Fibroblast of pulmonary artery (primary cell): ENCODE results near the gene SLCO3A1.

Experiments used
- DNase-seq: peaks from one replicate; pipeline ENCODE4 v3.0.0-alpha.2; 2010; ENCODE audit warnings: low read depth
- H3K4me3 ChIP-seq: replicated peaks from 2 replicates; pipeline ENCODE4 v1.5.1; 2011; ENCODE audit warnings: low read depth, mild to moderate bottlenecking, control low read depth, low read length, moderate library complexity
- TF ChIP-seq, protein P1 (sequence below): IDR thresholded peaks from 2 replicates; pipeline ENCODE4 v1.5.1; 2011; ENCODE audit warnings: mild to moderate bottlenecking, control low read depth, low read length, inconsistent platforms; ENCODE audit errors: missing control alignments

Gene SLCO3A1

DNA sequence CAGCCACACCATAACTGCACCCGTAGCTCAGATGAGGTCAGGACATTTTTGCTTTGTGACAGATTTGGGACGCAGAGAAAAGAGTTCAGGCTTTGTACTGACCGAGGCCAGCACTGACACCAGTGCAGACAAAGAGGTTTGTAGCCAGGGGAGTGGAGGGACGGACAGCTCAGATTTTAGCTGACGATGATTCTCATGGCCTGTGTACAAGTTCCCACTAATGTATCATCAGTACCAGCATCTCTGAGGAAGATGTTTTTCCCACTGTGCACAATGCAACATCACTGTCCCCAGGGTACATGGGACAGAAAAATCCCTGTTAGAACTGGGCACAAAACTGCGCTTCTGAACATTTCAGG lies 112.7 kb downstream of the SLCO3A1 start:
- no peak for DNase-seq
- TF ChIP-seq, protein P1, sequence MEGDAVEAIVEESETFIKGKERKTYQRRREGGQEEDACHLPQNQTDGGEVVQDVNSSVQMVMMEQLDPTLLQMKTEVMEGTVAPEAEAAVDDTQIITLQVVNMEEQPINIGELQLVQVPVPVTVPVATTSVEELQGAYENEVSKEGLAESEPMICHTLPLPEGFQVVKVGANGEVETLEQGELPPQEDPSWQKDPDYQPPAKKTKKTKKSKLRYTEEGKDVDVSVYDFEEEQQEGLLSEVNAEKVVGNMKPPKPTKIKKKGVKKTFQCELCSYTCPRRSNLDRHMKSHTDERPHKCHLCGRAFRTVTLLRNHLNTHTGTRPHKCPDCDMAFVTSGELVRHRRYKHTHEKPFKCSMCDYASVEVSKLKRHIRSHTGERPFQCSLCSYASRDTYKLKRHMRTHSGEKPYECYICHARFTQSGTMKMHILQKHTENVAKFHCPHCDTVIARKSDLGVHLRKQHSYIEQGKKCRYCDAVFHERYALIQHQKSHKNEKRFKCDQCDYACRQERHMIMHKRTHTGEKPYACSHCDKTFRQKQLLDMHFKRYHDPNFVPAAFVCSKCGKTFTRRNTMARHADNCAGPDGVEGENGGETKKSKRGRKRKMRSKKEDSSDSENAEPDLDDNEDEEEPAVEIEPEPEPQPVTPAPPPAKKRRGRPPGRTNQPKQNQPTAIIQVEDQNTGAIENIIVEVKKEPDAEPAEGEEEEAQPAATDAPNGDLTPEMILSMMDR = no peak
- no peak overlapping the region for H3K4me3 ChIP-seq

DNA sequence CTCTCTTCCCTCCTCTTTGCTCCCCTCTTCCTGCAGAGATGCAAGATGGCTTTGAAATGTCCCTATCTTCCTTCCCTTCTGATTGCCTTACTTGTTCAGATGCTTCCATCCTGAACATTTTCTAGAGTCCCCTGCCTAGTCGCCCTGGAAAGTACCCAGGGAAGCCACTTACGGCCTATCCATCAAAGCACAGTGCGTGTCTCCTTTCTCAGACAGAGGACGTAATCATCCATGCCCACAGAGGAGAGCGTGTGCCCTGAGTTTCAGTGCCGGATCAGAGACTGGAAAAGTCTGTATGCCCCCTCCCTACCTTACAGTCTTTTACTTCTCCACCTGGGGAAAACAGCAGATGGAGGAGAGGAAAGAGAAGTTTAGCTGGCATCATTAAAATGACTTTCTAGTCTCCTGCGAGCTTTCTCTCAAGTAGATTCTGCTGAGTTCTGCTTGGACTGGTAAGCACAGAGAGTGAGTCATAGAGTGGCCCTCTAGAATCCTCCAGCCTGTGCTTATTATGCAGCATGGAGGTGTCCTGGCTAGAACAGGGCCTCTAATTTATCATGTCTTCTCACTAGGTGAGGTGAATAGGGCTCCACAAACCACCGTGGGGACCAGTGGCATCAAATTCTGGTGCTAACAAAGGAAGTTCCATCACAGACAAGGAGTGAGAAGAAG lies 114.6 kb downstream of the SLCO3A1 start:
- no peak for DNase-seq
- TF ChIP-seq, protein P1 = no peak
- no peak overlapping the region for H3K4me3 ChIP-seq

DNA sequence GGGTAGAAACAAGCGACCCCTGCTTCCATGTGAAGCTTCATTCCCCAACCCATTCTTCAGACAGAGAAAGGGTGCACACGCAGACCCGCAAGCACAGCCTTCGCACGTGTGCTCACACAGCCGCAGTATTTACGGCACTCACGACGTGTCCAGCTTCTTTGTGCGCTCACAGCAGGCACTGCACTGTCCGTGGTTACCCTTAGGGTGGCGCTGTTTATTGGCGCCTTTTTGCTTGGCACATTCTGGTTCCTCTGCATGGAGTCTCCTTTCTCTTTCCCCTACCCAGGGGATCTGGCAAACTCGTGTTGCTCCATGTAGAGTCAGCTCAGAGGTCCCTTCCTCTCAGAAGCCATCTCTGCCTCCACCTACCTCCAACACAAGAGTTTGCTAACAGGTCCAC lies 115.1 kb downstream of the SLCO3A1 start:
- TF ChIP-seq, protein P1 = no peak
- no peak overlapping the region for H3K4me3 ChIP-seq
- no peak for DNase-seq

DNA sequence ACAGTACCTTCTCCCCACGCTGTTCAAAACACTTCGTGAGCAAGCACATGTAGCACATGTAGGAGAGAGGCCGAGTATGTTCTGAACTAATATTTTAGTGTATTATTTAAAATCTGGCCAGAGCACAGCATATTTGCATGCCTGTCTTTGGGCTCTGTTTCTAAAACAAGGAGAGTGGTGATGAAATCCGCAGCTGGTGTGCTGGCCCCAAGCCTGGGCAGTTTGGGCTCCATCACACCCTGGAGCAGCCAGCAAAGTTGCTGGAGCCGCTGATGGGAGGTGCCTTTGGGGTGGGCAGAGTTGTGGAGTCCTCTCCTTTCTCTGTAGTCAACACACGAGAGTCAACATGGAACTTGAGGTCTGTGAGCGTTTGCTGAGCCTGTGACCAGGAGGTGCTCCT lies 116.6 kb downstream of the SLCO3A1 start:
- TF ChIP-seq, protein P1 = no peak
- H3K4me3 ChIP-seq = no peak overlapping the region
- peak; percentile 79 for DNase-seq

DNA sequence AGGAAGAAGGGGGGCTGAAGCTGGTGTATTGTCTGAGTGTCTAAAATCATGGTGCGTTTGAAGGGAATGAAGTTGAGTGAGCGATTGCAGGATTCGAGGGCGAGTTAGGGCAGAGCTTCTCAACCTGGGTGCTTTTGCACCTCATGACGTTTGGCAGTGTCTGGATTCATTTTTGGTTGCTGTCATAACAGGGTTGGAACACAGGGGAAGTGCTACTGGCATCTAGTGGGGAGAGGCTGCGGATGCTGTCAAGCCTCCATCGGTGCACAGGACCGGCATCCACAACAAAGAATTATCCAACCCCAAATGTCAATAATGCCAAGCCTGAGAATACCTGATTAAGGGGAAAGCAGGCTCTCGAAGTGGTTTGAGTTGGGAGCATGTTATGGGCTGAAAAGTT lies 120.0 kb downstream of the SLCO3A1 start:
- no peak for DNase-seq
- TF ChIP-seq, protein P1 = peak; percentile 11
- H3K4me3 ChIP-seq = no peak overlapping the region

DNA sequence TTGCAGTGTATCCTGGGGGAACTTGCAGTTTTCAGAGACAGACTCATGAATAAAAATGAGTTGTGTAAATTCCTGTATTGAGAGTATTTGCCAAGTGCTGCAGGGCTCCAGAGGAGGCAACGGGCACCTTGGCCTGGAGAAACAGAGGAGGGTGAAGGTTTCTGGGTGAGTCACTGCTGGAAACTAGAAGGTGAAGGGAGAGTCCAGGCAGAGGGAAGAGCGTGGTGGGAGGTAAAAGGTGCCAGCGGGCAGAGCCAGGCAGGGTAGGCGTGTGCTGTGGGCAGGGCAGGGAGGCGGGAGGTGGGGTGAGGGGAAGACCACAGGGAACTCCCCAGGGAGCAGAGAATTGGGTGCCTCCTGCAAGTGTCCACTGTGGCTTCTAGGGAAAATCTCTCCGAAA lies 120.8 kb downstream of the SLCO3A1 start:
- no peak for DNase-seq
- TF ChIP-seq, protein P1 = no peak
- H3K4me3 ChIP-seq = no peak overlapping the region

DNA sequence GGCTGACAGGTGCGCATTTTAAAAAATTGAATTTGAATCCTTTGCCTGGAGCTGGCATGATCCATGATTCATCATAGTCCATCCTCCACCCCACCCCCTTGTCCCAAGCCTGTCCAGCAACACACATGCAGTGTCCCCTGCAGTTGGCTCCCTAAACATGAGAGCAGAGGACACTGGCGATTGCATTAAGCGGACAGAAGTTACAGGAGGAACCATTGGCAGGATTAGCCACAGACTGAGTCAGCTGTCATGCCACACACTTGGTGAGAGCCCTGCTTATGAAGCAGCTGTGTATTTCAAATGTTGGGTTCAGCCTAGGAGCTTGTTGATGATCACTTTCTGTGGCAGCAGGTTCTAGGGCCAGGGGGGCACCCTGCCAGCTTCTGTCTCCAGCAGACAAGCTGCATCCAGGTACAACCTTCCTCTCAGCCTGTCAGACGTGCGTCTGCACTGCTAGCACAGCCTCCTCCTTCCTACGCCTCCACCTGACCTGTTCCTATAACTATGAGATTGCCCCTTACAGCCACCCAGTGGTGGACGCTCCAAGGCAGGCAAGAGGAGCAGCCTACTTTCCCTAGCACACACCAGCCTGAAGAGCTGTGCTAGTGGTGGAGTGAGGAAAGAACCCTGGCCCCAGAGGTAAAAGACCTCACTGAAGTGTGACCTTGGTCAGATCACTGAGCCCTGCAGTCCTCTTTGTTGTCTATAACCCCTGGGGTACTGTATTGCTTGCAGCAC lies 121.9 kb downstream of the SLCO3A1 start:
- no peak for DNase-seq
- no peak overlapping the region for H3K4me3 ChIP-seq
- TF ChIP-seq, protein P1 = no peak
